Uterus (tissue), 2 donors: ENCODE measurements around the gene PTRH2.

Source experiments
- POLR2A ChIP-seq, 2 donors: fragments of 450-650 bp; IDR thresholded peaks; one replicate each; pipeline ENCODE4 v1.6.1; 2016; ENCODE audit warnings: antibody characterized with exemption in 2 of 2, mild to moderate bottlenecking in 1 of 2, moderate library complexity in 1 of 2
- TF ChIP-seq, protein P1 (sequence below), 4 experiments: fragments of 200-600 bp in 2 of 4; fragments of 450-650 bp in 2 of 4; sonication (generic) in 2 of 4; IDR thresholded peaks; one replicate each; pipeline ENCODE4 v1.5.1; 2016 to 2019; ENCODE audit warnings: antibody characterized with exemption in 4 of 4, mild to moderate bottlenecking in 2 of 4, moderate library complexity in 1 of 4

- TF ChIP-seq POLR2A (IDR thresholded peaks at IDR 0.05), result no peak
- TF ChIP-seq, protein P1, sequence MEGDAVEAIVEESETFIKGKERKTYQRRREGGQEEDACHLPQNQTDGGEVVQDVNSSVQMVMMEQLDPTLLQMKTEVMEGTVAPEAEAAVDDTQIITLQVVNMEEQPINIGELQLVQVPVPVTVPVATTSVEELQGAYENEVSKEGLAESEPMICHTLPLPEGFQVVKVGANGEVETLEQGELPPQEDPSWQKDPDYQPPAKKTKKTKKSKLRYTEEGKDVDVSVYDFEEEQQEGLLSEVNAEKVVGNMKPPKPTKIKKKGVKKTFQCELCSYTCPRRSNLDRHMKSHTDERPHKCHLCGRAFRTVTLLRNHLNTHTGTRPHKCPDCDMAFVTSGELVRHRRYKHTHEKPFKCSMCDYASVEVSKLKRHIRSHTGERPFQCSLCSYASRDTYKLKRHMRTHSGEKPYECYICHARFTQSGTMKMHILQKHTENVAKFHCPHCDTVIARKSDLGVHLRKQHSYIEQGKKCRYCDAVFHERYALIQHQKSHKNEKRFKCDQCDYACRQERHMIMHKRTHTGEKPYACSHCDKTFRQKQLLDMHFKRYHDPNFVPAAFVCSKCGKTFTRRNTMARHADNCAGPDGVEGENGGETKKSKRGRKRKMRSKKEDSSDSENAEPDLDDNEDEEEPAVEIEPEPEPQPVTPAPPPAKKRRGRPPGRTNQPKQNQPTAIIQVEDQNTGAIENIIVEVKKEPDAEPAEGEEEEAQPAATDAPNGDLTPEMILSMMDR (IDR thresholded peaks at IDR 0.05), result no peak
Measured at GRCh38 chr17:59719526-59719925, 12.3 kb upstream of the PTRH2 start.
